ENCODE measurements around the gene FCHO1. TPM values are rescaled to one million over a fixed set of nuclear protein-coding genes. Genes with fewer than 3 reads are reported as not detected.
A peak's percentile ranks its signal among the peaks of the same experiment; 100 is the strongest.

Gene FCHO1
- total and polyA plus RNA-seq, 4 donors = 0.69 to 2.8 (median 1.7) TPM

- H3K9ac ChIP-seq (ENCODE audit: low read depth in 1 of 2, low read length in 2 of 2) = peak overlapping the region in 1 of 2 donors; percentile 25
- 5% methylated on average over 38 of the region's 38 CpGs for WGBS
- no peak for DNase-seq (ENCODE audit: low spot score)
- H3K36me3 ChIP-seq (ENCODE audit: control insufficient read depth in 4 of 4, insufficient read depth in 3 of 4, low read depth in 1 of 4, low read length in 3 of 4) = peaks cover 1 to 9% (median 5%) of the 10 kb centered on the region in 4 donors
- no peaks in the 10 kb centered on the region for H3K9me3 ChIP-seq (ENCODE audit: control insufficient read depth in 4 of 4, low read length in 3 of 4)
- H3K27me3 ChIP-seq (ENCODE audit: control insufficient read depth in 4 of 4, insufficient read depth in 4 of 4, low read length in 3 of 4) = no peaks in the 10 kb centered on the region
- peak overlapping the region; percentile 48 to 97 (median 65) for H3K4me3 ChIP-seq (ENCODE audit: low read depth in 1 of 3, low read length in 3 of 3)
- peak overlapping the region in 1 of 2 donors; percentile 25 for H3K27ac ChIP-seq (ENCODE audit: low read depth in 1 of 2, low read length in 2 of 2)
- TF ChIP-seq ATF3 (IDR thresholded peaks at IDR 0.05) (no peak), ZBTB33 (IDR thresholded peaks at IDR 0.05) (no peak), HNF4A (conservative IDR thresholded peaks at IDR 0.05) (no peak), RXRA (IDR thresholded peaks at IDR 0.05) (no peak), EGR1 (IDR thresholded peaks at IDR 0.05; ENCODE audit: low read depth in 2 of 2) (no peak), TAF1 (conservative IDR thresholded peaks at IDR 0.05) (no peak), RAD21 (IDR thresholded peaks at IDR 0.05) (no peak), FOXA1 (IDR thresholded peaks at IDR 0.05) (no peak)
- peaks cover 12 to 29% (median 20%) of the 10 kb centered on the region in 4 donors for H3K4me1 ChIP-seq (ENCODE audit: control insufficient read depth in 4 of 4, insufficient read depth in 4 of 4, low read length in 3 of 4)
Observed at GRCh38 chr19:17719730-17720400, 31.4 kb upstream of the FCHO1 start.

- H3K9ac ChIP-seq (ENCODE audit: low read depth in 1 of 2, low read length in 2 of 2) = peak overlapping the region in 1 of 2 donors; percentile 20
- WGBS = 43% methylated on average over 7 of the region's 7 CpGs
- no peak for TF ChIP-seq RAD21 (IDR thresholded peaks at IDR 0.05)
- no peak for TF ChIP-seq ZBTB33 (IDR thresholded peaks at IDR 0.05)
- no peak for TF ChIP-seq YY1 (IDR thresholded peaks at IDR 0.05)
- TF ChIP-seq FOXA2 (IDR thresholded peaks at IDR 0.05) = no peak
- no peak for TF ChIP-seq TAF1 (conservative IDR thresholded peaks at IDR 0.05)
- TF ChIP-seq ATF3 (IDR thresholded peaks at IDR 0.05) = no peak
- no peak for TF ChIP-seq JUND (IDR thresholded peaks at IDR 0.05)
- no peak for TF ChIP-seq CTCF (IDR thresholded peaks at IDR 0.05; ENCODE audit: low read depth, low read length, missing input control)
- no peak for TF ChIP-seq RXRA (IDR thresholded peaks at IDR 0.05)
- no peak for TF ChIP-seq FOXA1 (IDR thresholded peaks at IDR 0.05)
- no peak for TF ChIP-seq NR2F2 (IDR thresholded peaks at IDR 0.05)
- peak overlapping the region; percentile 48 to 97 (median 65) for H3K4me3 ChIP-seq (ENCODE audit: low read depth in 1 of 3, low read length in 3 of 3)
- no peak for DNase-seq (ENCODE audit: low spot score)
- no peaks in the 10 kb centered on the region for H3K27me3 ChIP-seq (ENCODE audit: control insufficient read depth in 4 of 4, insufficient read depth in 4 of 4, low read length in 3 of 4)
- no peaks in the 10 kb centered on the region for H3K9me3 ChIP-seq (ENCODE audit: control insufficient read depth in 4 of 4, low read length in 3 of 4)
- H3K27ac ChIP-seq (ENCODE audit: low read depth in 1 of 2, low read length in 2 of 2) = no peak overlapping the region
- H3K36me3 ChIP-seq (ENCODE audit: control insufficient read depth in 4 of 4, insufficient read depth in 3 of 4, low read depth in 1 of 4, low read length in 3 of 4) = peaks cover 1 to 14% (median 10%) of the 10 kb centered on the region in 4 donors
- H3K4me1 ChIP-seq (ENCODE audit: control insufficient read depth in 4 of 4, insufficient read depth in 4 of 4, low read length in 3 of 4) = peaks cover 12 to 29% (median 20%) of the 10 kb centered on the region in 4 donors
Observed at GRCh38 chr19:17720440-17720839, 30.8 kb upstream of the FCHO1 start.
